Right lobe of liver (tissue), 4 donors: Measurements from ENCODE around the gene SPRY2.

ENCODE experiments used
- POLR2A ChIP-seq: fragments of 450-650 bp; IDR thresholded peaks from one replicate; pipeline ENCODE4 v1.6.1; 2017; ENCODE audit warnings: antibody characterized with exemption, mild to moderate bottlenecking
- TF ChIP-seq, protein P1 (sequence below), 4 donors: fragments of 200-600 bp in 3 of 4; fragments of 450-650 bp in 1 of 4; IDR thresholded peaks; one replicate each; pipeline versions ENCODE4 v1.5.1 to v1.8.0; 2016 to 2022; ENCODE audit warnings: antibody characterized with exemption in 4 of 4, mild to moderate bottlenecking in 2 of 4
- donor health status: DM: no; HTN: no; CAD: no.
- donor health status: DM: no; HTN: no; CAD: no.
- donor health status: DM: no; HTN: yes; CAD: no.

DNA sequence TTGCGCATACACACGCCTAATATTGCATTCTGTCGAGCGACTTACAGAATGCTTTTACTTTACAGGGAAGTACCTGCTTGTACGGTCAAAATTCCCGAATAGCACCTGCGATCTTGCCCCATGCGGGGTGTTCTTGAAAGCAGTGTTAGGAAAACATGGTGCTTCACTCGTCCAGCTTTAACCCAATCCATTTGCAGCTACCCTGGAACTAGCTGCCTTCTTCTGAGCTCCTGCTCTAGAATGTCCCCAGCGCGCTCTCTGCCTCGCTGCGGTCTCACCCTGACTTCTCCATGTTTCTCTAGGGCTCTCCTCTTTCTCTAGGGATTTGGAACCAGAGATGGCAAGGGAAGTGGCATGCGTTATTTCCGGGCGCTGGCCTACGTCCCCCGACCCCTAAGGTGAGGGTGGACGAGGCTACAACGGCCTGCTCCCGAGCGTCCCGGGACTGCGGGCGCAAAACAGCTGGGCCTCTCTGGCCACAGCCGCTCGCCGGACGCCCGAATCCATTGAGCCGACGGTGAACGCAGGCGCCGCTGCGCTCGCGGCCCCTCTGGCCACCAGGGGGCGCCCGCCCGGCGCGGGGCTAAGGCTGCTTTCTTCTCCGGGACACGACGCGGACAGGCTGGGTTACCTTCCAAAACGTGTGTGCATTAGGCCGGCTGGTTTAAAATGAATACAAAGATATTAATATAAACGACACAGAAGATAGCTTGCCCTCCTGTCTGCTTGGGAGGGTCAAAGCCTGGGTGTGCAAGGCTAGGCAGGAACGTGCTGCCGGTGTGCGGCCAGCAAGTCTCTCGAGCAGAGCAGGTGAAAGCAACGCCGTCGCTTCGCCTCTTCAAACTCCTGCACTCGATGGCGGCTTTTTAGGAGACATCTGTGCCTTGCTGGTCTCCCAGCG is 1.8 kb upstream of the SPRY2 start:
- TF ChIP-seq, protein P1, sequence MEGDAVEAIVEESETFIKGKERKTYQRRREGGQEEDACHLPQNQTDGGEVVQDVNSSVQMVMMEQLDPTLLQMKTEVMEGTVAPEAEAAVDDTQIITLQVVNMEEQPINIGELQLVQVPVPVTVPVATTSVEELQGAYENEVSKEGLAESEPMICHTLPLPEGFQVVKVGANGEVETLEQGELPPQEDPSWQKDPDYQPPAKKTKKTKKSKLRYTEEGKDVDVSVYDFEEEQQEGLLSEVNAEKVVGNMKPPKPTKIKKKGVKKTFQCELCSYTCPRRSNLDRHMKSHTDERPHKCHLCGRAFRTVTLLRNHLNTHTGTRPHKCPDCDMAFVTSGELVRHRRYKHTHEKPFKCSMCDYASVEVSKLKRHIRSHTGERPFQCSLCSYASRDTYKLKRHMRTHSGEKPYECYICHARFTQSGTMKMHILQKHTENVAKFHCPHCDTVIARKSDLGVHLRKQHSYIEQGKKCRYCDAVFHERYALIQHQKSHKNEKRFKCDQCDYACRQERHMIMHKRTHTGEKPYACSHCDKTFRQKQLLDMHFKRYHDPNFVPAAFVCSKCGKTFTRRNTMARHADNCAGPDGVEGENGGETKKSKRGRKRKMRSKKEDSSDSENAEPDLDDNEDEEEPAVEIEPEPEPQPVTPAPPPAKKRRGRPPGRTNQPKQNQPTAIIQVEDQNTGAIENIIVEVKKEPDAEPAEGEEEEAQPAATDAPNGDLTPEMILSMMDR (IDR thresholded peaks at IDR 0.05): peak; percentile 97 to 100 (median 99)
- peak; percentile 83 for TF ChIP-seq POLR2A
